Nephron (organoid): ENCODE measurements around the gene LHFPL4.

Experiments used
- H3K27ac Mint-ChIP-seq, 3 experiments: 2 replicates each; pipeline ENCODE4 v1.8.0; 2020; ENCODE audit warnings: mixed read lengths in 3 of 3, mild to moderate bottlenecking in 2 of 3, moderate library complexity in 1 of 3
- H3K27me3 Mint-ChIP-seq: 2 replicates; pipeline ENCODE4 v1.8.0; 2021; ENCODE audit warnings: low read depth, mild to moderate bottlenecking, moderate library complexity, mixed read lengths
- H3K36me3 Mint-ChIP-seq: 2 replicates; pipeline ENCODE4 v1.8.0; 2020; ENCODE audit warnings: low read depth, mixed read lengths
- H3K4me1 Mint-ChIP-seq: 2 replicates; pipeline ENCODE4 v1.8.0; 2020; ENCODE audit warnings: mixed read lengths
- H3K4me3 Mint-ChIP-seq, 3 experiments: 2 replicates each; pipeline ENCODE4 v1.8.0; 2020; ENCODE audit warnings: mild to moderate bottlenecking in 3 of 3, mixed read lengths in 3 of 3, moderate library complexity in 2 of 3
- H3K9me3 Mint-ChIP-seq: 2 replicates; pipeline ENCODE4 v1.8.0; 2020; ENCODE audit warnings: mixed read lengths
- TF ChIP-seq, protein P1 (sequence below), 3 experiments: fragments of 200-600 bp; sonication (generic); IDR thresholded peaks; one replicate each; pipeline ENCODE4 v1.5.0; 2021; ENCODE audit warnings: antibody characterized with exemption in 3 of 3; ENCODE audit not compliant: unreplicated experiment in 3 of 3

Gene LHFPL4

DNA sequence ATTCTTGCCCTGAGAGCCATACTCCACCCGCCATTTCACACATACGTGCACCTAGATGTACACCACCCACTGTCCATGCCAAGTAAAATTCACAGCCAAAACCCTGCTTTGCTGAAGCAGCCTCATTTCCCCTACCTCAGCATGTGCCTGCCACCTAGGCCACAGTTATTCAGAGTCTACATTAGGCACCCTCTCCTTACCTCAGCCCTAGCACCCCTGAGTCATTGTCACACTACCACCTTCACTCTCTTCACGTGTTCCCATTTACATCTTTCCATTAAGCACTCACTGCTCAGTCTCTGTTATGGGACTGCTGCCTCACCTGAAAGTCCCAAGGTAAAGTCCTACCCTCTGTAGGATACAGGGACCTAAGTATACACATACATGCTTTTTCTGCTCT, 86.2 kb downstream of the LHFPL4 start:
- Mint-ChIP-seq H3K4me3 (no peak overlapping the region), H3K36me3 (peaks cover 80% of the 10 kb centered on the region), H3K9me3 (no peaks in the 10 kb centered on the region), H3K27ac (no peak overlapping the region), H3K27me3 (no peaks in the 10 kb centered on the region), H3K4me1 (no peaks in the 10 kb centered on the region)
- TF ChIP-seq, protein P1, sequence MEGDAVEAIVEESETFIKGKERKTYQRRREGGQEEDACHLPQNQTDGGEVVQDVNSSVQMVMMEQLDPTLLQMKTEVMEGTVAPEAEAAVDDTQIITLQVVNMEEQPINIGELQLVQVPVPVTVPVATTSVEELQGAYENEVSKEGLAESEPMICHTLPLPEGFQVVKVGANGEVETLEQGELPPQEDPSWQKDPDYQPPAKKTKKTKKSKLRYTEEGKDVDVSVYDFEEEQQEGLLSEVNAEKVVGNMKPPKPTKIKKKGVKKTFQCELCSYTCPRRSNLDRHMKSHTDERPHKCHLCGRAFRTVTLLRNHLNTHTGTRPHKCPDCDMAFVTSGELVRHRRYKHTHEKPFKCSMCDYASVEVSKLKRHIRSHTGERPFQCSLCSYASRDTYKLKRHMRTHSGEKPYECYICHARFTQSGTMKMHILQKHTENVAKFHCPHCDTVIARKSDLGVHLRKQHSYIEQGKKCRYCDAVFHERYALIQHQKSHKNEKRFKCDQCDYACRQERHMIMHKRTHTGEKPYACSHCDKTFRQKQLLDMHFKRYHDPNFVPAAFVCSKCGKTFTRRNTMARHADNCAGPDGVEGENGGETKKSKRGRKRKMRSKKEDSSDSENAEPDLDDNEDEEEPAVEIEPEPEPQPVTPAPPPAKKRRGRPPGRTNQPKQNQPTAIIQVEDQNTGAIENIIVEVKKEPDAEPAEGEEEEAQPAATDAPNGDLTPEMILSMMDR (IDR thresholded peaks at IDR 0.05; ENCODE audit: unreplicated experiment in 3 of 3) = no peak

DNA sequence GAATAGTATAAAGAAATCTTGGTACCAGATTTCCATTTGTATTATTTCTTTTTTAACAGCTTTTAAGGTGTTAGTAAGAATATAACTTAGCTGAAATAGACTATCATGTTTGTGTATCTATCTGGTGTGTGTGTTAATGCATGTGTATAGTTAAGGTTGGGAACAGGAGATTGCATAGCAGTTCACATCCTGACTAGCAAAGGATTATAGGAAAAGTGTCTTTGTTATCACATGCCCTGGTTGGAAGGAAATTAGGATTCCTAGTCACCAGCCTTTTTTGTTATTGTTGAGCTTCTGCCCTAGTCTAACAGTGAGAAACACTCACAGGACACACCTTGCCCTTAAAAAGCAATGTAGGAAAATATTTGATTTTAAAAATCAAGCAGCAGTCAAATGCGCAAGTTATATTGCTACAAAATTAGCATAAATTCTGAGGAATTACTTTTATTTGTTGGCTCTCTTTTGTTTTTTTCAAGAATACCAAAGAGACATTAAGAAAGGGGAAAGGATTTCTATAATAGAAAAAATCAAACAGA, 98.0 kb downstream of the LHFPL4 start:
- Mint-ChIP-seq H3K4me1 (no peaks in the 10 kb centered on the region), H3K36me3 (peaks cover 59% of the 10 kb centered on the region), H3K4me3 (no peak overlapping the region), H3K27ac (no peak overlapping the region), H3K27me3 (no peaks in the 10 kb centered on the region), H3K9me3 (no peaks in the 10 kb centered on the region)
- TF ChIP-seq, protein P1 (IDR thresholded peaks at IDR 0.05; ENCODE audit: unreplicated experiment in 3 of 3) = no peak

DNA sequence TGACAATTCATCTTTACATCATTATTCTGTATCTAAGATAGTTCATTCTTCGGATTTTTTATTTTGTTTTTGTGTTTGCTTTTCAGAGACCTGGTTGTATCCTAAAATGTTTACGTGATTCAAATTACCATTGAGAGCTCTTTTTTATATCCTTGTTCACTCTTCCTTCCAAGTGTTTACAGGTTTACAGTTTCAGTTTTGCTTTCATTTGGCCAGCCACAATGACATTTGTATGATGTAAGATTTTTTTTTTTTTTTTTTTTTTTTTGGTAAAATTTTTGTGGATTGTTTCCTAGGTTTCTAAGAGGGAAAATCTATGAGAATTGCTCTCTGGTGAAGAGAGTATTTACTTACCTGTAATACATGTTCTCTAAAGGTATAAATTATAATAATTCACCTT, 101.2 kb downstream of the LHFPL4 start:
- H3K4me1 Mint-ChIP-seq = no peaks in the 10 kb centered on the region
- H3K27ac Mint-ChIP-seq = no peak overlapping the region
- no peaks in the 10 kb centered on the region for H3K27me3 Mint-ChIP-seq
- H3K9me3 Mint-ChIP-seq = no peaks in the 10 kb centered on the region
- peaks cover 67% of the 10 kb centered on the region for H3K36me3 Mint-ChIP-seq
- no peak overlapping the region for H3K4me3 Mint-ChIP-seq
- TF ChIP-seq, protein P1 (IDR thresholded peaks at IDR 0.05; ENCODE audit: unreplicated experiment in 3 of 3) = no peak

DNA sequence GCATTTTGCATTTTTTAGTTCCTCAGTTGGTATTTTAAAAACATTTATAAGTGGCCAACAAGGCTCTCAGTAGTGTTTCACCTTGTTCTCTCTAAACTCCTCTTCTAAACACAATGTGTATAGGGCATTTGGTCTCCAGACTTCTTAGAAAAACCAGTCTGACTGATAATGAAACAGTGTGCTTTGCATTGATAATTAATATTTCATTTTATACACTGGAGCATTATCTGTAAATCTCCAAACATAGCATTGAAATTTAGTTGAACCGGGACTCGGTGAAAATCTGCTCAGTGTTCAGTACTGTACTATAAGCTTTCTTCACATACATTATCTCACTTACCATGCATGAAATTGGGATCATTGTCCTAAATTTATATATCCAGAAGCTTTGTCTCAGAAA, 102.6 kb downstream of the LHFPL4 start:
- TF ChIP-seq, protein P1 (IDR thresholded peaks at IDR 0.05; ENCODE audit: unreplicated experiment in 3 of 3) = no peak
- Mint-ChIP-seq H3K9me3 (no peaks in the 10 kb centered on the region), H3K4me3 (no peak overlapping the region), H3K27ac (no peak overlapping the region), H3K4me1 (no peaks in the 10 kb centered on the region), H3K36me3 (peaks cover 71% of the 10 kb centered on the region), H3K27me3 (no peaks in the 10 kb centered on the region)

GRCh38 chr3:9450126-9450525, 103.5 kb downstream of the LHFPL4 start:
- H3K27me3 Mint-ChIP-seq = no peaks in the 10 kb centered on the region
- H3K27ac Mint-ChIP-seq = peak overlapping the region in 1 of 3 experiments; percentile 38
- no peaks in the 10 kb centered on the region for H3K4me1 Mint-ChIP-seq

GRCh38 chr3:9448643-9449042, 105.0 kb downstream of the LHFPL4 start:
- Mint-ChIP-seq H3K27ac (no peak overlapping the region), H3K4me3 (no peak overlapping the region), H3K4me1 (no peaks in the 10 kb centered on the region), H3K27me3 (no peaks in the 10 kb centered on the region), H3K36me3 (peaks cover 73% of the 10 kb centered on the region), H3K9me3 (no peaks in the 10 kb centered on the region)
- TF ChIP-seq, protein P1 (IDR thresholded peaks at IDR 0.05; ENCODE audit: unreplicated experiment in 3 of 3) = no peak

More at GRCh38 chr3:9450126-9450525, 103.5 kb downstream of the LHFPL4 start:
- TF ChIP-seq, protein P1 (IDR thresholded peaks at IDR 0.05; ENCODE audit: unreplicated experiment in 3 of 3) = no peak
- Mint-ChIP-seq H3K4me3 (no peak overlapping the region), H3K36me3 (peaks cover 68% of the 10 kb centered on the region), H3K9me3 (no peaks in the 10 kb centered on the region)
